Fibroblast of gingiva (primary cell): ENCODE measurements around the gene HOGA1.
A peak's percentile ranks its signal among the peaks of the same experiment; 100 is the strongest.
"Not testable (repeated sequence)": the region's sequence is repeated elsewhere in the genome, so short reads cannot be mapped to it uniquely, and the experiment has no call there.

Experiments
- DNase-seq: peaks from one replicate; pipeline ENCODE4 v3.0.0-alpha.2; 2011; ENCODE audit warnings: low read depth

HOGA1 gene

DNA sequence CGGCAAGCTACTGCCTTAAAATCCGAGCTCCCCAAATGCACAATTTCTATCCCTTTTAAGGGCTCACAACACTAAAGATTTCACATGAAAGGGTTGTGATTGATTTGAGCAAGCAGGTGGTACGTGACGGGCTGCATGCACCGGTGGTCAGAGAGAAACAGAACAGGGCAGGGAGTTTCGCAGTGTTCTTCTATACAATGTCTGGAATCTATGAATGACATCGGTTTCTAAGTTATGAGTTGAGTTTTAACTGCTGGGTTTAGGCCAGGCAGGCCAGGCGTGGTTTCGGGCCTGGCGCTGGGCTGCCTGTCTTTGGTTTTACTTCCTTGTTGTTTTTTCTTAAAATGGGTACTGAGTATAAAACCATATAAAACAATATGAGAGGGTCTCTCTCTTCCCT, 28.6 kb upstream of the HOGA1 start:
- DNase-seq = not testable (repeated sequence)

GRCh38 chr10:97560731-97561381, 23.3 kb upstream of the HOGA1 start:
- not testable (repeated sequence) for DNase-seq

GRCh38 chr10:97561386-97562077, 22.7 kb upstream of the HOGA1 start:
- DNase-seq = not testable (repeated sequence)

DNA sequence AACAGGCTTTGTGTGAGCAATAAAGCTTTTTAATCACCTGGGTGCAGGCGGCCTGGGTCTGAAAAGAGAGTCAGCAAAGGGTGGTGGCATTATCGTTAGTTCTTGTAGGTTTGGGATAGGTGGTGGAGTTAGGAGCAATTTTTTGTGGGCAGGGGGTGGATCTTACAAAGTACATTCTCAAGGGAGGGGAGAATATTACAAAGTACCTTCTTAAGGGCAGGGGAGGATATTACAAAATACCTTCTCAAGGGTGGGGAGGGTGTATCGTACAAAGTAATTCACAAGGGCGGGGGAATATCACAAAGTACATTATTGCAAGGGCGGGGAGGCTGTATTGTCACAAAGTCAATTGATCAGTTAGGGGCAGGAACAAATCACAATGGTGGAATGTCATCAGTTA, 21.9 kb upstream of the HOGA1 start:
- not testable (repeated sequence) for DNase-seq

- DNase-seq = no peak
Observed at GRCh38 chr10:97563337-97563736, 20.9 kb upstream of the HOGA1 start.

DNA sequence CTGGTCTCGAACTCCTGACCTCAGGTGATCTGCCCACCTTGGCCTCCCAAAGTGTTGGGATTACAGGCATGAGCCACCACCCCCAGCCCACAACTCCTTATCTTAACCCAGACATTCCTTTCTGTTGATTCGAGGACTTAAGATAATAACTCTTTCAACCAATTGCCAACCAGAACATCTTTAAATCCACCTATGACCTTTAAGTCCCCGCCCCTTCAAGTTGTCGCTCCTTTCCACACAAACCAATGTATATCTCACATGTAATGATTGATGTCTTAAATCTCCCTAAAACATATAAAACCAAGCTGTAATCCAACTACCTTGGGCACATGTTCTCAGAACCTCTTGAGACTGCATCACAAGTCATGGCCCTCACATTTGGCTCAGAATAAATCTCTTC, 19.4 kb upstream of the HOGA1 start:
- DNase-seq = no peak

DNA sequence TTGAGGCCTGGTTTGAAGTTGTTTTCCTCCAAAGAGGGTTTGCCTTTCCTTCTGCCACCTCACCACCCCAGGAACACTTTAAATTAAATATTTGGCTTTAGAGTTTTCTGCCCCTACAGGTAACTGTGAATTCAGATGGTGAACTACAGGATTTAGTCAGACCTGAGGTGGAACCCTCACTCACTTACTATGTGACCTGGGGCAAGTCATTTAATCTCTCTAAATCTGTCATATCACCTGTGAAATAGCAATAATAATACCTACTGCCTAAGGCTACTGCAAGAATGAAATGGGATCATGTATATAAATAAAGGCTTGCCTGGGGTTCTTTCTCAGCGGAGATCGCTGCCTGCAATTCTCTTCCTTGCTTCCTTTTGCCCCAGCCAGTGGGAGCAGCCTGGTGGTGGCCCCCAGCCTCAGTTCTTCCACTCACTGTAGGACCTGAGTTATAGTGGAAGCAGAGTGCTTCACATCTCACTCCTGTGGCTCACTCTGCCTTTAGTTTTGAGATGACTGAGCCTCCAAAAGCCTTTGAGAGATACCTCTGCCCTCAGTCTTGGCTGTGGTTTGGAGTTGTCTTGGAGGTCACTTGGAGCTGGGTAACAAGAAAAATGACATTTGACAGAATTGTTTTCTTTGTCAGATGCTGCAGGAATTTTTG, 17.7 kb upstream of the HOGA1 start:
- DNase-seq = no peak

GRCh38 chr10:97567891-97568290, 16.3 kb upstream of the HOGA1 start:
- no peak for DNase-seq

DNA sequence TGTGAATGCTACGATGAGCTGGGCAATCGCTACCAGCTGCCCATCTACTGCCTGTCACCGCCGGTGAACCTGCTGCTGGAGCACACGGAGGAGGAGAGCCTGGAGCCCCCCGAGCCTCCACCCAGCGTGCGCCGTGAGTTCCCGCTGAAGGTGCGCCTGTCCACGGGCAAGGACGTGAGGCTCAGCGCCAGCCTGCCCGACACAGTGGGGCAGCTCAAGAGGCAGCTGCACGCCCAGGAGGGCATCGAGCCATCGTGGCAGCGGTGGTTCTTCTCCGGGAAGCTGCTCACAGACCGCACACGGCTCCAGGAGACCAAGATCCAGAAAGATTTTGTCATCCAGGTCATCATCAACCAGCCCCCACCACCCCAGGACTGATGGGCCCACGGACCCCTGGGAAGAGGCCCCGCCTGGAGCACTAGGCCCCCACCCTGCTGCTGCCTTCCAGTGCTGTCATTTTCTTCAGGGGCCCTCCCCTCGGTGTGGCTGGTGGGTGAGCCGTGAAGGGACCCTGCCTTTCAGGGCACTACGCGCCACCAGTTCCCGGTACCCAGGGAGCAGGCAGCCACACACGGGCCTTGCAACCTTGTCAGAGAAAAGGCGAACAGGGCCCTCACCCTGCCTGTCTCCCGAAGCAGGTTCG, 13.9 kb upstream of the HOGA1 start:
- no peak for DNase-seq

DNA sequence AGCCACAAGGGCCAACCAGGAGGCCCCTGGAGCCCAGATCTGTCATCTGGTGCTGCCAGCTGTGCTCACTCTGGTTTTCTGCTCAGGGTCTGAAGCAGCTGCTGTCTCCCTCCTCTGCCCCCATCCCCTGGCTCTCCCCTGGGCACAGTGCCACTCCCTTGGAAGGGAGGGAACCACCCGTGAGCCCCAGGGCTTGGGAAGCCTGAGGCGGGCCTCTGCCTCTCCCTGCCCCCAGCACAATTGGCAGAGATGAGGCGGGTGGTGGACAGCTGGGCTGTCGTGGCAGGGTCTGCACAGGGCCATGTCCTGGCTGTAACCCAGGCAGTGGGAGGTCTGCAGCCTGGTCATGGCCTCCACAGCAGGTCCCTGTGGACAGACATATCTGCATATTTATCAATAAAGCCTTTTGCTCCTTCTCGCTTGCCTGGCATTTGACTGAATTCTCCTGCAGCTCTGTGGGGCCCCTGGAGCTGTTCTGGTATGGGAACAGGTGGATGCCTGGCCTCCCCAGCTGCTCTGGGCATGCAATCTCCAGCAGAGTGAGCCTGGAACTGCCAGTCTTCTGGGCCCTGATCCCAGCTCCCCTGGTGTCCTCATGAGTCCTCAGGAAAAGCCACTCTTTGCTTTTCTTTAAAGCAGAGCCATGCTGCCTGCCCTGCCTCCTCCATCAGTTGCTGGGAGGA, 13.3 kb upstream of the HOGA1 start:
- DNase-seq = no peak

GRCh38 chr10:97571622-97572021, 12.6 kb upstream of the HOGA1 start:
- DNase-seq = no peak

DNA sequence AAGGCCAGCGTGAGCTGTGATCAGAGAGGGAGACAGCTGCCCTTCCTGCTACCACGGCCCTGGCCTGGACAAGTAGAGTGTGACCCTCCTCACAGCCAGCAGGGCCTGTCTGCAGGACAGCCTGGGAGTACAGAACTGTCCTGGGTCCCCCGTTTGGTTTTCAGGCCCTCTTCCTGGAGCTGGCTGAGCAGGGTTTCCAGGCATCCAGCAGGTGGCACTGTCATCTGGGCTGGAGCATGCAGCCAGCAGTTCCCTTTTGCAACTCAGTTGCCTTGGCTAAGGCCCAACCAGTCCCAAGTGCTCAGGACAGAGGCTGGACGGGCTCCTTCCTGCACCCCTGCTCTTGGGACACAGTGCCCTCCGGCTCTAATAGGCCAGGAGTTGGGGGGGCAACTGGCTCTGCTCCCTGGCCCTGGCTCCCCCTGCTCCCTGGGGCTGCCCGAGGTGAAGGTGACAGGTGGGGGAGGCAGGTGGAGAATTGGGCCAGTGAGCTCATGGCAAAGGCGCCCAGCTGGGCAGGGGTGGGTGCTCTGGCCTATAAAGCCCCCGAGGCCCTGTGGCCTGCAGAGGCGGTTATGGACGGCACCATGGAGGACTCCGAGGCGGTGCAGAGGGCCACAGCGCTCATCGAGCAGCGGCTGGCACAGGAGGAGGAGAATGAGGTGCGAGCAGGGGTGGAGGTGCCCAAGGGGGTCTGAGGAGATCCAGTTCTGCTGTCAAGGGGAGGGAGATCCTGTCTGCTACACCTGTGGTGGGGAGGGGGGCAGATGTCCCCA, 11.8 kb upstream of the HOGA1 start, which contains the start of gene ANKRD2:
Gene ANKRD2, plus strand, starts transcription at position 566 of the 776 bp plus-strand sequence. Its CDS starts 10 bp downstream, at position 576.
- peak; percentile 70 for DNase-seq

GRCh38 chr10:97573021-97573420, 11.2 kb upstream of the HOGA1 start:
- no peak for DNase-seq

- no peak for DNase-seq
Observed at GRCh38 chr10:97573672-97574071, 10.5 kb upstream of the HOGA1 start.

GRCh38 chr10:97574374-97575126, 9.6 kb upstream of the HOGA1 start:
- DNase-seq = peak; percentile 82

- no peak for DNase-seq
Observed at GRCh38 chr10:97575127-97575668, 9.0 kb upstream of the HOGA1 start.

DNA sequence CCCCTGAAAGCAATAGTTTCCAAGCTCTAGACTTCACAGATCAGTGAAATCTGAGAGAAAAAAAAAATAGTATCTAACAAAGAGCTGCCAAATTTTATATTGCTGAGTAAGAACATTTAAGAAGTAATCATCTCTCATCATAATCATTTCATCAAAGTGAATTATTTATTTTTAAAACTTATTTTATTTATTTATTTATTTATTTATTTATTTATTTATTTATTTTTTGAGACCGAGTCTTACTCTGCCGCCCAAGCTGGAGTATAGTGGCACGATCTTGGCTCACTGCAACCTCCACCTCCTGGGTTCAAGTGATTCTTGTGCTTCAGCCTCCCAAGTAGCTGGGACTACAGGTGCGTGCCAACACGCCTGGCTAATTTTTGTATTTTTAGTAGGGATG, 7.7 kb upstream of the HOGA1 start:
- not testable (repeated sequence) for DNase-seq

- no peak for DNase-seq
Observed at GRCh38 chr10:97577701-97578100, 6.5 kb upstream of the HOGA1 start.

DNA sequence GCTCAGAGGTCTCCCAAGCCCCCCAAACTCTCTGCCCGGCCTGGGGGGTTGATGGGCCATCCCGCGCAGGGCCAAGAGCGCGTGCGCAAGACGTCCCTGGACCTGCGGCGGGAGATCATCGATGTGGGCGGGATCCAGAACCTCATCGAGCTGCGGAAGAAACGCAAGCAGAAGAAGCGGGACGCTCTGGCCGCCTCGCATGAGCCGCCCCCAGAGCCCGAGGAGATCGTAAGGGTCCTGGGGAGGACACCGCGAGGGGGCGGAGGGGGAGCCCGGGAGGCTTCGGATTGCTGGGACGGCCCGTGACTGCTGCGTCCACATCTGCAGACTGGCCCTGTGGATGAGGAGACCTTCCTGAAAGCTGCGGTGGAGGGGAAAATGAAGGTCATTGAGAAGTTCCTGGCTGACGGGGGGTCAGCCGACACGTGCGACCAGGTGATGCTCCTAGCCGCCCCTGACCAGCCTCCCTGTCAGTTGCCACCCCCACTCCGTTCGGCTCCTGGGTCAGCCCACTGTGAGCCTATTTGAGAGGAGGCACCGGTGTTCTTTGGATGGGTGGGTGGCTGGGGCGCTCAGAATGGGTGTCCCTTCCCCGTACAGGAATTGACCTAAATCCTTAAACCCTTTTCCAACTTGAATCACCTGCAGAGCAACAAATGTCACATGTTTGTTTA, 5.9 kb upstream of the HOGA1 start:
- no peak for DNase-seq
